SW 1271 (cell line): ENCODE measurements around the gene THSD4.

Experiments
- DNase-seq, 2 experiments: peaks; one replicate each; lab custom pipeline; 2025; lab: John Stamatoyannopoulos, UW

The THSD4 gene

GRCh38 chr15:71810256-71811035 is 695.2 kb downstream of the THSD4 start, which contains the start of gene NR2E3:
TSS of gene NR2E3 (plus strand) at chr15:71810554. CDS start at chr15:71810744, 190 bp downstream.
- no peak for DNase-seq

- DNase-seq = no peak
Observed at GRCh38 chr15:71811036-71811736, 695.9 kb downstream of the THSD4 start.

GRCh38 chr15:71811752-71812735 is 696.8 kb downstream of the THSD4 start:
- no peak for DNase-seq

- DNase-seq = no peak
Observed at GRCh38 chr15:71812966-71813722, 697.9 kb downstream of the THSD4 start.

- no peak for DNase-seq
Observed at GRCh38 chr15:71813723-71814470, 698.6 kb downstream of the THSD4 start.

GRCh38 chr15:71815301-71815700 is 700.0 kb downstream of the THSD4 start:
- no peak for DNase-seq

- DNase-seq = no peak
Observed at GRCh38 chr15:71817351-71817750, 702.1 kb downstream of the THSD4 start.

GRCh38 chr15:71820127-71820526 is 704.9 kb downstream of the THSD4 start:
- no peak for DNase-seq

GRCh38 chr15:71821547-71822129 is 706.4 kb downstream of the THSD4 start:
- DNase-seq = no peak

GRCh38 chr15:71822890-71823630 is 707.8 kb downstream of the THSD4 start:
- DNase-seq = no peak

GRCh38 chr15:71823801-71824200 is 708.5 kb downstream of the THSD4 start:
- DNase-seq = no peak

GRCh38 chr15:71825021-71825730 is 709.9 kb downstream of the THSD4 start:
- no peak for DNase-seq

GRCh38 chr15:71826196-71826595 is 710.9 kb downstream of the THSD4 start:
- DNase-seq = no peak

- no peak for DNase-seq
Observed at GRCh38 chr15:71830981-71831380, 715.7 kb downstream of the THSD4 start.
